Measurements from ENCODE around the gene TADA2A.

The TADA2A gene

GRCh38 chr17:37406635-37407461 is at the start of gene TADA2A, which contains the start of gene ACACA:
TADA2A (plus strand) TSS chr17:37406886; CDS start chr17:37411366, 4,480 bp downstream.
ACACA (minus strand) TSS chr17:37406836; CDS start chr17:37406299, 537 bp downstream.
- no peak for TF ChIP-seq CTCF (IDR thresholded peaks at IDR 0.05; ENCODE audit: low read depth, low read length)
- DNase-seq: peak; percentile 88
- Histone ChIP-seq H3K27ac (peak within 1 kb of the TSS; percentile 96), H3K9me3 (ENCODE audit: severe bottlenecking) (no peaks in the 10 kb centered on the region), H3K27me3 (ENCODE audit: insufficient read depth, low read depth, severe bottlenecking) (no peaks in the 10 kb centered on the region), H3K36me3 (peaks cover 11% of the 10 kb centered on the region), H3K4me3 (ENCODE audit: low read depth, low read length) (peak within 1 kb of the TSS; percentile 64)

DNA sequence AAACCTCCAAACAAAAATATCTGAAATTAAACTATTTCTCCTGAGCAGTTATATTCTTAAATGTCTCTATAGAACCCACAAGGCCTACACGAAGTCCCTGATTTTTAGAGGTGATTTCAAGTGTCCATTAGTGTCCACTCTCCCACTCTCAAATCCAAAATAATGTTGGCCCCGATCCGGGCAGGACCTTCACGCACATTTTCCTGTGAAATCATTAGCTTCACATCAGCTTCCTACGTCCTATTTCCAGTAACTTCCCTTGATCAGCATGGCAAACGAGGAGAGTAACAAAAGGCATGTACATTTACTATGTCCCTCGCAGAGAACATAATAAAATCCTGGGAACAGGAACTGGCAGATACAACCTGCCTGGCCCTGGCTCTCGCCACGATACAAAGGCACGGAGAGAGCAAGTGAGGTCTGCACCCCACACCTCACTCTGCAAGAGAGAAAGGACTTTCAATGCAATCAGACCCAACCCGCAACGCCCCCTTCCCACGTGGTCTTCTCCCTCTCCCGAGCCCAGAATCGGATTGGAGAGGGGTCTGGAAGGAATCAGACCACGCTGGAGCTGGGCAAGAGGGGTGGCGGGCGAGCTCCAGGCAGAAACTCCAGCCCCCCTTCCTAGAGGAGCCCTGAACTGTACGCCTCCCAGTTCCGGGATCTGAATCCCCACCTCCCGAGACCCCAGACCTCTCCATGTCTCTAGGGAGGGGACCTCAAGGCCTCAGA is 48.4 kb upstream of the TADA2A start:
- Histone ChIP-seq H3K4me3 (ENCODE audit: low read depth, low read length) (peak overlapping the region; percentile 98), H3K36me3 (peaks cover 25% of the 10 kb centered on the region), H3K27ac (peak overlapping the region; percentile 91), H3K9me3 (ENCODE audit: severe bottlenecking) (no peaks in the 10 kb centered on the region), H3K27me3 (ENCODE audit: insufficient read depth, low read depth, severe bottlenecking) (no peaks in the 10 kb centered on the region)
- DNase-seq: peak; percentile 87
- TF ChIP-seq CTCF (IDR thresholded peaks at IDR 0.05; ENCODE audit: low read depth, low read length): no peak

DNA sequence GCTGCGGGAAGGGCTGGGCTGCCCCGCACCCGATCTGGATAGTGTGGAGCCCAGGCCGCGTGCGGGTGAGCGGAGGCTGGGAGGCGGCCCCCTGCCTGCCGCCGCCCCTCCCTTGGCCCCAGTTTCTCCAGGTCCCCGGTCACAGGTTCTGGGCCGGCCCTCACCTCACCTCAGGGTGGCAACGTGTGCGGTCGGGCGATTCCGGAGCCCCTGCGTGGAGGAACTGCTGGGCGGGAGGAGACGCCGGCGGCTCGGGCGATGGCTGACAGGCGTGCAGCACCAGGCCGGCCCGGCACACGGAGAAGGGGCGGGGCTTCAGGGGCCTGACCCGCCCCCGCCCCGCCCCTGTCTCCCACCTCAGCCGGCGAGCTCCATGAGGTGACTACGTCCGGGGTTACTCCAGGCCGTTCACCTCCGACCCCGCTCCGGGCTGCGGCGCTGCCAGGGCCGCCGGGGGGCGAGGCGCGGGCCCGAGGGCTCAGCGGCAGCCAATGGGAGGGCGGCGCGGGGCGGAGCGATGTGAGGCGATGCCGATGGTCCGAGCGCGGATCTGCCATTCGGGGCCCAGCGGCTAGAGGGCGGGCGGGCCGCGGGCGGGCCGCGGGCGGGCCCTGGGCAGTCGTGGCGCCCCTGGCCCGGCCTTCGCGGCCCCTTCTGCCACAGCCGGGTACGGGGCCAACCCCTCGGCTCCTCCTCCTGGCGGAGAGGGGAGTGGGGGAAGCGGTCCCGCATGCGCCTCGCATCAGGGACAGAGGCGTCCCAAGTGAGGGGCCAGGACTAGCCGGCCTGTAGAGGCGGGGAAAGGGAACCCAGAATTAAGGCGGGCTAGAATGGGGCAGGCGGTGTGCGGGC is 47.6 kb upstream of the TADA2A start:
- TF ChIP-seq CTCF (IDR thresholded peaks at IDR 0.05; ENCODE audit: low read depth, low read length): 0 out of 2 replicates have a peak, but pooled peaks have one; percentile 14
- Histone ChIP-seq H3K27ac (peak overlapping the region; percentile 91), H3K4me3 (ENCODE audit: low read depth, low read length) (peak overlapping the region; percentile 98), H3K27me3 (ENCODE audit: insufficient read depth, low read depth, severe bottlenecking) (no peaks in the 10 kb centered on the region), H3K36me3 (peaks cover 19% of the 10 kb centered on the region), H3K9me3 (ENCODE audit: severe bottlenecking) (no peaks in the 10 kb centered on the region)
- DNase-seq: peak; percentile 97

DNA sequence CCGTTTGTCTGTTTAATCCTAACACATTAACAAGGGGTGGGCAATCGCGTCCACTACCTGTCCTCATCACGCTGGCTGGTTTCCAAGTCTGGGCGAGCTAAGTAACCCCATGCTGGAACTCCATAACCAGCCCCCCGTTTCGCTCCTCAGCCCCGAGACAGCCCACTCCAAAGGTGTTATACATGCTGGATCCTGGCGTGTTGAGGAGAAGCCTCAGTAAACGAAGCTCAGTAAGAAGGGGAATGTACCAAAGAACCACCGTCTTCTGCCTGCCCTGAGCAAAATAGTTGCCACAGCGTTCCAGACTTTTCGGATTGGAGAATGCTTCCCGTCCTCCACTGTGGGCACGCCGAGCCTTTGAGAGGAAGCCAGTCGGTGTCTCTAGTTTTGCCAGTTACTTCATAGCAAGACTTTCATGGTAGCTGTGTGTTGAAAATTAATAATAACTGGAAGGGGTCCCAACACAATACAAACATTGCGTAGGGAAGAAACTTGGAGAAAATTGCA is 47.0 kb upstream of the TADA2A start:
- H3K36me3 ChIP-seq: peaks cover 12% of the 10 kb centered on the region
- peak overlapping the region; percentile 88 for H3K27ac ChIP-seq
- H3K4me3 ChIP-seq (ENCODE audit: low read depth, low read length): peak overlapping the region; percentile 43
- H3K27me3 ChIP-seq (ENCODE audit: insufficient read depth, low read depth, severe bottlenecking): no peaks in the 10 kb centered on the region
- TF ChIP-seq CTCF (IDR thresholded peaks at IDR 0.05; ENCODE audit: low read depth, low read length): no peak
- H3K9me3 ChIP-seq (ENCODE audit: severe bottlenecking): no peaks in the 10 kb centered on the region
- no peak for DNase-seq

GRCh38 chr17:37360632-37361031 is 46.1 kb upstream of the TADA2A start:
- DNase-seq: no peak
- Histone ChIP-seq H3K9me3 (ENCODE audit: severe bottlenecking) (no peaks in the 10 kb centered on the region), H3K36me3 (peaks cover 10% of the 10 kb centered on the region; the same call in 1 of the 2 replicates), H3K27me3 (ENCODE audit: insufficient read depth, low read depth, severe bottlenecking) (no peaks in the 10 kb centered on the region), H3K27ac (no peak overlapping the region), H3K4me3 (ENCODE audit: low read depth, low read length) (no peak overlapping the region)
- no peak for TF ChIP-seq CTCF (IDR thresholded peaks at IDR 0.05; ENCODE audit: low read depth, low read length)

Measured in WERI-Rb-1 (cell line).